Large intestine (tissue), 3 donors: ENCODE data around the gene SCAF1. TPM values are rescaled to one million over a fixed set of nuclear protein-coding genes. Genes with fewer than 3 reads are reported as not detected.
A peak's percentile ranks its signal among the peaks of the same experiment; 100 is the strongest.

Source experiments
- DNase-seq, 2 donors: peaks; one replicate each; pipeline versions ENCODE4 v3.0.0 to v3.0.0-alpha.2; 2013
- H3K27ac ChIP-seq: one replicate; pipeline ENCODE4 v1.5.1; 2013; ENCODE audit warnings: low read length
- H3K27me3 ChIP-seq: 2 replicates; pipeline ENCODE4 v1.6.1; 2013; ENCODE audit warnings: low read length; ENCODE audit not compliant: control insufficient read depth, insufficient read depth
- H3K36me3 ChIP-seq: 2 replicates; pipeline ENCODE4 v1.6.1; 2013; ENCODE audit warnings: low read length; ENCODE audit not compliant: control insufficient read depth, insufficient read depth
- H3K4me1 ChIP-seq: one replicate; pipeline ENCODE4 v1.6.1; 2013; ENCODE audit warnings: low read length; ENCODE audit not compliant: control insufficient read depth, insufficient read depth
- H3K4me3 ChIP-seq: one replicate; pipeline ENCODE4 v1.5.1; 2013; ENCODE audit warnings: low read length
- H3K9me3 ChIP-seq: one replicate; pipeline ENCODE4 v1.6.1; 2013; ENCODE audit warnings: mild to moderate bottlenecking, low read depth, low read length, moderate library complexity; ENCODE audit not compliant: control insufficient read depth
- WGBS: methylation state at CpG from one replicate; pipeline ENCODE4 v1.1.5; 2013; ENCODE audit warnings: low lambda C conversion rate; ENCODE audit not compliant: insufficient coverage; 5-methylcytosine and 5-hydroxymethylcytosine counted together
- polyA plus RNA-seq: library from polyadenylated mRNA; unstranded; fragments of 120-200 nt; gene quantifications from one replicate; pipeline ENCODE4 v1.2.1, GENCODE V29; 2013

SCAF1 gene
- polyA plus RNA-seq, 1 donor = 35.4 TPM

GRCh38 chr19:49657493-49658138, 15.6 kb downstream of the SCAF1 start:
- Histone ChIP-seq H3K27me3 (no peaks in the 10 kb centered on the region), H3K9me3 (no peaks in the 10 kb centered on the region), H3K36me3 (peaks cover 95% of the 10 kb centered on the region), H3K4me1 (no peaks in the 10 kb centered on the region), H3K4me3 (no peak overlapping the region), H3K27ac (no peak overlapping the region)
- no peak for DNase-seq
- WGBS = no CpG with 5 or more reads among the region's 22 CpGs

- Histone ChIP-seq H3K4me3 (no peak overlapping the region), H3K4me1 (no peaks in the 10 kb centered on the region), H3K27me3 (no peaks in the 10 kb centered on the region), H3K36me3 (peaks cover 95% of the 10 kb centered on the region), H3K27ac (no peak overlapping the region), H3K9me3 (no peaks in the 10 kb centered on the region)
- DNase-seq = no peak
- WGBS = no CpG with 5 or more reads among the region's 15 CpGs
Observed at GRCh38 chr19:49658139-49658517, 16.1 kb downstream of the SCAF1 start.

- Histone ChIP-seq H3K9me3 (no peaks in the 10 kb centered on the region), H3K4me3 (no peak overlapping the region), H3K27me3 (no peaks in the 10 kb centered on the region), H3K27ac (no peak overlapping the region), H3K4me1 (peaks cover 4% of the 10 kb centered on the region), H3K36me3 (peaks cover 90% of the 10 kb centered on the region)
- no peak for DNase-seq
- WGBS = no CpG with 5 or more reads among the region's 12 CpGs
Observed at GRCh38 chr19:49658566-49659442, 16.8 kb downstream of the SCAF1 start.

DNA sequence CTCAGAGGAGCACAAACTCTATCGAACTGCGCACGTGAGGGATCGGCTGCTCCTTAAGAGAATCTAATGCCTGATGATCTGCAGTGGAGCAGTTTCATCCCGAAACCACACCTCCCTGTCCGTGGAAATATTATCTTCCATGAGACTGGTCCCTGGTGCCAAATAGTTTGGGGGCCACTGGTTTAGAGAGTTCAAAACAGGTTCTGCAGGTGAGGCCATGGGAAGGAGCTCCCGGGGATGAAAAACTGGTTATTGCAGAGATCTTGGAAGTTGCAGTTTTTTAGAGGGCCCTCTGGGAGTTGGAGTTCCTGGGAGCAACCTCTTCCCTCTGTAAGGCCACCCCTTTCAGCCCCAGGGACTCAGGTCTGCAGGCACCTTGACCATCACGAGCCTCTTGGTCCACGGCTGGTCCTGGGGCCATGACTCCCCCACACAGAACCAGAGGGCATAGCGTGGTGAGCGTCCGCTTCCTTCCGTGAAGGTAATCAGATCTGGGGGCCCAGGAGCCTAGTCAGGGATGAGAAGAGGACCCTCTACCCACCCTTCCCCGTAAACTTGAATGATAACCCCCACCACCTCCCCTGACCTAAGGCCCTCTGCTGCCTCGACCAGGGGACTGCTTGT, 18.4 kb downstream of the SCAF1 start:
- Histone ChIP-seq H3K36me3 (peaks cover 75% of the 10 kb centered on the region), H3K4me1 (peaks cover 8% of the 10 kb centered on the region), H3K9me3 (no peaks in the 10 kb centered on the region), H3K27me3 (no peaks in the 10 kb centered on the region), H3K4me3 (no peak overlapping the region), H3K27ac (no peak overlapping the region)
- WGBS = no CpG with 5 or more reads among the region's 15 CpGs
- DNase-seq = no peak

DNA sequence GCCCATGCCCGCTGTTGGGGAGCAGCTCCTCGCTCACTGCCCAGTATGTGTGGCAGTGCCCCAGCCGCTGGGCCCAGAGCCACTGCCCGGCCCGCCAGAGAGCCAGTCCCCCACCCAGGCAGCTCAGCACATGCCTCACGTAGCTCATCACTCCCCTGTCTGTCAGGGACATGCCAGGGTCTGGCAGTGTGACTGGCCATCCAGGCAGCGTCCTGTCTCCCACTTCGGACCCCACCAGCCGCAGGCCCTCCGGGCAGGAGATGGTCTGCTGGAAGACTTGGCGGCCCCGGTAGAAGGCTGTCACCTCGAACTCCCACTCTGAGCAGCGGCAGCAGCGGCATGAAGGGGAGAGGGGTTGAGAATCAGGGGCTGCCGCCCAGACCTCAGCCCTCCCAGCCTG, 20.0 kb downstream of the SCAF1 start:
- no peaks in the 10 kb centered on the region for H3K9me3 ChIP-seq
- WGBS = no CpG with 5 or more reads among the region's 16 CpGs
- H3K36me3 ChIP-seq = peaks cover 60% of the 10 kb centered on the region
- no peaks in the 10 kb centered on the region for H3K27me3 ChIP-seq
- no peak overlapping the region for H3K4me3 ChIP-seq
- DNase-seq = no peak
- H3K4me1 ChIP-seq = peaks cover 13% of the 10 kb centered on the region
- H3K27ac ChIP-seq = no peak overlapping the region

DNA sequence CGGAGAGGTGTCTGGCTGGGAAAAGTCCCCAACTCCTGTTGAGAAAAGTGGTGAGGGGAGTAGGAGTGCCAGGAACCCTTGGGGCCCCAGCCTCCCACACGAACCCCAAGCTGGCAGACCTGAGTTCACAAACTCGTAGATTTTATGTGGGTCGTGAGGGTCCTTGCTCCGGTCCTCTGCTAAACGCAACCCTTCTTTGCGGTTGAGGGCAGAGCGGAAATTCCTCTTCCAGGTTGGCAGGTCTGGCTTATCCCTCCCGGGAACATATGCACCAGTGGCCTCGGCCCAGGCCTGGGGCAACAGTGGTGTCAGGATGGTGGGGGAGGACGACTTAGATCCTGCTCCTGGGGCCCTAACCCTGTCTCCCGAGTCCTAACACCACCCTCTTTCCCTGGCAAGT, 21.2 kb downstream of the SCAF1 start:
- H3K27ac ChIP-seq = no peak overlapping the region

DNA sequence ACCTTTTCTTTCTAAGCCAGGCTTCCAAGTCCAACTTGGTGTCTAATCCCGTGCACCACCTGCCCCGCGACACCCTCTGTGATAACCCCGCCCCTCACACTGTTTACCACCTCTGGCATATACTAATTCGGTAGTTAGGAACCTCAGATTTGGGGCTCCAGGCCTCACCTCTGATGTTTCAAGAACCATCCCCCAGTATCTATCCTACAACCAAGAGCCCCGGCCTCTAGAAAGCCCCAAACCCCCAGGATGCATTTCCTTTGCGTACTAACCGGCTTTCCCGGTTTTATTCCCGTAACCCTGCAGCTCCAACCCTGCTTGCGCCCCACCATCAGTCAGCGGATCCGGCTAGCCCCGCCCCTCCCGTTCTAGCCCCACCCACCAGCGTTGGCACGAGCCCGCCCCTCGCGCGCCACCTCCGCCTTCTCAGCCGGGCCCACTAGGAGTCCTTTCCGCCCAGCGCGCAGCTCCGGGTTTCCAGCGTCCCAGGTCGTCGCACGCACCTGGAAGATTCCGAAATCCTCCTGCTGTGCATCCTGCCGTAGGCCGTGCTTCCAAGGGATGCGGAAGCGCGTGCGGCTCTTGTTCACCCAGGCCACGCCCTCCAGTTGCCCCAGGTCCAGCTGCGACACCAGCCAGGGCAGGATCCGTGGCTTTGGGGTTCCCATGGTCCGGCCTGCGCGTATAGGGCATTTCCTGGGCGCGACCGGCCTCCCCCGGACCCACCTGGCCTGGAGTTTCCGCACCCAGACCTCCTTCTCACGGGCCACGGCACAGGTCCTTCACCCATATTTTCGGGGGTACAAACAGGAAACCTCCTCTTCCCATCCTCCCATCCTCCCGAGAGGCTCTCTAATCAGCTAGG, 22.4 kb downstream of the SCAF1 start:
- H3K9me3 ChIP-seq = no peaks in the 10 kb centered on the region
- no peaks in the 10 kb centered on the region for H3K27me3 ChIP-seq
- H3K4me1 ChIP-seq = peaks cover 13% of the 10 kb centered on the region
- peak; percentile 74 to 91 for DNase-seq
- H3K36me3 ChIP-seq = peaks cover 37% of the 10 kb centered on the region
- peak overlapping the region; percentile 92 for H3K27ac ChIP-seq
- peak overlapping the region; percentile 70 for H3K4me3 ChIP-seq
- WGBS = no CpG with 5 or more reads among the region's 53 CpGs

More for the DNA sequence above, 21.2 kb downstream of the SCAF1 start:
- Histone ChIP-seq H3K36me3 (peaks cover 49% of the 10 kb centered on the region), H3K4me1 (peaks cover 13% of the 10 kb centered on the region), H3K4me3 (no peak overlapping the region), H3K27me3 (no peaks in the 10 kb centered on the region), H3K9me3 (no peaks in the 10 kb centered on the region)
- WGBS = no CpG with 5 or more reads among the region's 12 CpGs
- no peak for DNase-seq

- peaks cover 13% of the 10 kb centered on the region for H3K4me1 ChIP-seq
- no CpG with 5 or more reads among the region's 7 CpGs for WGBS
- peak overlapping the region; percentile 92 for H3K27ac ChIP-seq
- H3K27me3 ChIP-seq = no peaks in the 10 kb centered on the region
- H3K4me3 ChIP-seq = peak overlapping the region; percentile 70
- H3K9me3 ChIP-seq = no peaks in the 10 kb centered on the region
- peaks cover 31% of the 10 kb centered on the region for H3K36me3 ChIP-seq
- no peak for DNase-seq
Observed at GRCh38 chr19:49665036-49665350, 23.0 kb downstream of the SCAF1 start.

DNA sequence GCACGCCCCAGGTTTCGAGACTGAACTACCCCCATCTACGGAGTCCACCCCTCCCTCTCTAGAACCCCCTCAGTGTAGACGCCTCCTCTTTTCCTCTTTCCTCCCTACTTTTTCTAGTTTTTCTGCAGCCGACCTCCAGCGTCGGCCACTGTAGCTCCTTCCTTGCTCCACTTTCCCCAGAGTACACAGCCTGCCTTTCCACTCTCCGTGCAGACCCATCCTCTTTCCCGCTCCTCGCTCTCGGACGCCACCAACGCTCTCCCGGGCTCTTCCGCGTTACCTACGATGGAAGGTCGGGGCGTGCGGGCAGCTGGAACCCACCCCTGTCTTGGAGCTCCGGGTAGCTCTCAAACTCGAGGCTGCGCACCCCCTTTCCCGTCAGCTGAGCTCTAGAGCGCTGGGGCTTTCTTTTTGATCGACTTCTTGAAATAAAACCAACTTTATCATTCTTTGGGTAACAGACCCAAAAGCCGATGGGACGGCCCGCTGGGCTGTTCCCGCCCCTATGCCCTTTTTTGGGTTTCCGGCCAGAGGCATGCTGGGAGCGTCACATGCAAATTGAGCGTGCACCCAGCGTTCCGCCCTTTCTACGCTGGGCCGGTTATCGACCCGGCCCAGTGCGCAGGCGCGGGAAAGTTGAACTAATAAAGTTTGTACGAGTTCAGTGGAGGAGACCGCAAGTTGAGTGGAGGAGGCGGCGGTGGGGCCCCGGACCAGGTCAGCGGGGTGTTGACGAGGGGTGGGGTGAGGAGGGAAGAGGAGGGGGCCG, 23.5 kb downstream of the SCAF1 start, which contains the start of the genes BCL2L12 and IRF3:
Gene BCL2L12 (plus strand): TSS at position 583 of the 769 bp plus-strand sequence. CDS start 760 bp downstream, outside the sequence.
Gene IRF3 (minus strand): TSS at position 507 of the 769 bp plus-strand sequence. CDS start 1,019 bp downstream, outside the sequence.
- Histone ChIP-seq H3K9me3 (no peaks in the 10 kb centered on the region), H3K27ac (peak within 1 kb of the TSS; percentile 92), H3K27me3 (no peaks in the 10 kb centered on the region), H3K4me1 (peaks cover 13% of the 10 kb centered on the region), H3K4me3 (peak within 1 kb of the TSS; percentile 70), H3K36me3 (peaks cover 28% of the 10 kb centered on the region)
- peak; percentile 98 for DNase-seq
- 0% methylated on average over 4 of the region's 50 CpGs for WGBS
